H9 (cell line): ENCODE results near the gene FAAH. TPM values are rescaled to one million over a fixed set of nuclear protein-coding genes. Genes with fewer than 3 reads are reported as not detected.

Experiments
- DNase-seq: peaks from one replicate; pipeline ENCODE4 v3.0.0-alpha.2; 2017
- H2AFZ ChIP-seq: one replicate; pipeline ENCODE4 v1.6.1; 2013; ENCODE audit warnings: mild to moderate bottlenecking, low read length, control low read depth, moderate library complexity
- H2AK5ac ChIP-seq: 2 replicates; pipeline ENCODE4 v1.6.1; 2013; ENCODE audit warnings: low read length, control low read depth, mixed read lengths; ENCODE audit not compliant: insufficient read length
- H2BK120ac ChIP-seq: one replicate; pipeline ENCODE4 v1.6.1; 2013; ENCODE audit warnings: low read depth, mild to moderate bottlenecking, low read length, control low read depth, inconsistent platforms; ENCODE audit not compliant: poor library complexity, severe bottlenecking
- H2BK12ac ChIP-seq: 2 replicates; pipeline ENCODE4 v1.6.1; 2013; ENCODE audit warnings: low read length, control low read depth, mixed read lengths, low read depth; ENCODE audit not compliant: insufficient read length
- H2BK15ac ChIP-seq: 2 replicates; pipeline ENCODE4 v1.6.1; 2013; ENCODE audit warnings: low read depth, low read length, control low read depth
- H2BK20ac ChIP-seq: one replicate; pipeline ENCODE4 v1.6.1; 2013; ENCODE audit warnings: low read depth, mild to moderate bottlenecking, low read length, control low read depth, inconsistent platforms; ENCODE audit not compliant: poor library complexity, severe bottlenecking
- H2BK5ac ChIP-seq: 2 replicates; pipeline ENCODE4 v1.6.1; 2013; ENCODE audit warnings: low read length, control low read depth, mixed read lengths; ENCODE audit not compliant: insufficient read length
- H3K14ac ChIP-seq: 2 replicates; pipeline ENCODE4 v1.6.1; 2013; ENCODE audit warnings: low read length, control low read depth; ENCODE audit not compliant: insufficient read depth
- H3K18ac ChIP-seq: 2 replicates; pipeline ENCODE4 v1.6.1; 2013; ENCODE audit warnings: low read depth, mild to moderate bottlenecking, mixed read lengths, low read length, control low read depth; ENCODE audit not compliant: insufficient read length
- H3K23ac ChIP-seq: 2 replicates; pipeline ENCODE4 v1.6.1; 2013; ENCODE audit warnings: low read length, control low read depth, mixed read lengths, low read depth; ENCODE audit not compliant: insufficient read length
- H3K23me2 ChIP-seq: 2 replicates; pipeline ENCODE4 v1.6.1; 2013; ENCODE audit warnings: low read depth, mild to moderate bottlenecking, mixed read lengths, low read length, control low read depth; ENCODE audit not compliant: insufficient read length, poor library complexity, severe bottlenecking
- H3K27ac ChIP-seq: 2 replicates; pipeline ENCODE4 v1.5.1; 2013; ENCODE audit warnings: low read length, control low read depth, mixed read lengths, low read depth; ENCODE audit not compliant: insufficient read length
- H3K27me3 ChIP-seq: 2 replicates; pipeline ENCODE4 v1.6.1; 2013; ENCODE audit warnings: low read length, control low read depth, inconsistent platforms; ENCODE audit not compliant: insufficient read depth
- H3K4ac ChIP-seq: 2 replicates; pipeline ENCODE4 v1.6.1; 2013; ENCODE audit warnings: low read depth, mild to moderate bottlenecking, control low read depth, inconsistent platforms, low read length, moderate library complexity
- H3K4me1 ChIP-seq: 2 replicates; pipeline ENCODE4 v1.6.1; 2013; ENCODE audit warnings: low read length, control low read depth, inconsistent platforms; ENCODE audit not compliant: insufficient read depth
- H3K4me2 ChIP-seq: 2 replicates; pipeline ENCODE4 v1.6.1; 2013; ENCODE audit warnings: low read length, control low read depth, mixed read lengths; ENCODE audit not compliant: insufficient read length, insufficient read depth
- H3K56ac ChIP-seq: 2 replicates; pipeline ENCODE4 v1.6.1; 2013; ENCODE audit warnings: low read depth, mild to moderate bottlenecking, mixed read lengths, low read length, control low read depth; ENCODE audit not compliant: insufficient read length
- H3K79me1 ChIP-seq: 2 replicates; pipeline ENCODE4 v1.6.1; 2013; ENCODE audit warnings: low read depth, mild to moderate bottlenecking, moderate library complexity, low read length, control low read depth, inconsistent platforms; ENCODE audit not compliant: insufficient read depth, poor library complexity, severe bottlenecking
- H3K79me2 ChIP-seq: 2 replicates; pipeline ENCODE4 v1.6.1; 2013; ENCODE audit warnings: low read length, control low read depth, inconsistent platforms; ENCODE audit not compliant: insufficient read depth
- H3K9ac ChIP-seq: 2 replicates; pipeline ENCODE4 v1.6.1; 2013; ENCODE audit warnings: low read length, control low read depth, mixed read lengths; ENCODE audit not compliant: insufficient read length; ENCODE audit errors: extremely low read depth
- H3K9me3 ChIP-seq: one replicate; pipeline ENCODE4 v1.6.1; 2013; ENCODE audit warnings: low read depth, low read length, inconsistent platforms; ENCODE audit not compliant: control insufficient read depth
- H3T11ph ChIP-seq: one replicate; pipeline ENCODE4 v1.6.1; 2013; ENCODE audit warnings: mild to moderate bottlenecking, low read length, control low read depth, inconsistent platforms
- H4K20me1 ChIP-seq: one replicate; pipeline ENCODE4 v1.6.1; 2013; ENCODE audit not compliant: control insufficient read depth, insufficient read length, insufficient read depth
- H4K5ac ChIP-seq: 2 replicates; pipeline ENCODE4 v1.6.1; 2013; ENCODE audit warnings: low read depth, mild to moderate bottlenecking, mixed read lengths, low read length, control low read depth; ENCODE audit not compliant: insufficient read length
- H4K8ac ChIP-seq: replicated peaks from 2 replicates; pipeline ENCODE4 v1.6.1; 2013; ENCODE audit warnings: low read length, control low read depth, mixed read lengths, low read depth; ENCODE audit not compliant: insufficient read length
- H4K91ac ChIP-seq: 2 replicates; pipeline ENCODE4 v1.6.1; 2013; ENCODE audit warnings: low read depth, mild to moderate bottlenecking, moderate library complexity, mixed read lengths, low read length, control low read depth; ENCODE audit not compliant: insufficient read length
- H3K27ac Mint-ChIP-seq, 3 experiments: 2 replicates in 2 of 3; 3 replicates in 1 of 3; pipeline ENCODE4 v1.8.0; 2020 to 2021; ENCODE audit warnings: mixed read lengths in 3 of 3, mild to moderate bottlenecking in 1 of 3, moderate library complexity in 1 of 3
- H3K27me3 Mint-ChIP-seq: 2 replicates; pipeline ENCODE4 v1.8.0; 2021; ENCODE audit warnings: low read depth, mild to moderate bottlenecking, moderate library complexity, mixed read lengths
- H3K36me3 Mint-ChIP-seq, 3 experiments: 2 replicates in 2 of 3; 3 replicates in 1 of 3; pipeline ENCODE4 v1.8.0; 2020 to 2021; ENCODE audit warnings: low read depth in 3 of 3, mixed read lengths in 3 of 3; ENCODE audit not compliant: insufficient read depth in 1 of 3
- H3K4me1 Mint-ChIP-seq, 2 experiments: 2 replicates each; pipeline ENCODE4 v1.8.0; 2020; ENCODE audit warnings: mixed read lengths in 2 of 2
- H3K4me3 Mint-ChIP-seq, 2 experiments: 2 replicates in 1 of 2; 3 replicates in 1 of 2; pipeline ENCODE4 v1.8.0; 2020 to 2021; ENCODE audit warnings: mild to moderate bottlenecking in 2 of 2, mixed read lengths in 2 of 2, moderate library complexity in 1 of 2
- H3K9me3 Mint-ChIP-seq, 2 experiments: 2 replicates in 1 of 2; 3 replicates in 1 of 2; pipeline ENCODE4 v1.8.0; 2020; ENCODE audit warnings: mild to moderate bottlenecking in 2 of 2, mixed read lengths in 2 of 2, moderate library complexity in 1 of 2
- WGBS: extraction: QIAGEN DNeasy Blood & Tissue Kit; methylation state at CpG from one replicate; pipeline ENCODE4 v1.1.7; 2013; ENCODE audit warnings: missing lambda C conversion rate, low lambda C conversion rate, mixed read lengths; ENCODE audit not compliant: insufficient read length; ENCODE audit errors: extremely low coverage; 5-methylcytosine and 5-hydroxymethylcytosine counted together
- total RNA-seq: library from RNA; stranded (reverse); gene quantifications from 2 replicates; pipeline ENCODE4 v1.2.1, GENCODE V29; 2021
- TF ChIP-seq, protein P1 (sequence below): fragments of 200-600 bp; sonication (generic); conservative IDR thresholded peaks from 3 replicates; pipeline ENCODE4 v1.8.0; 2021; ENCODE audit warnings: antibody characterized with exemption, mild to moderate bottlenecking

The FAAH gene
- total RNA-seq, 1 experiment from 2014 or later: 18.9 TPM

DNA sequence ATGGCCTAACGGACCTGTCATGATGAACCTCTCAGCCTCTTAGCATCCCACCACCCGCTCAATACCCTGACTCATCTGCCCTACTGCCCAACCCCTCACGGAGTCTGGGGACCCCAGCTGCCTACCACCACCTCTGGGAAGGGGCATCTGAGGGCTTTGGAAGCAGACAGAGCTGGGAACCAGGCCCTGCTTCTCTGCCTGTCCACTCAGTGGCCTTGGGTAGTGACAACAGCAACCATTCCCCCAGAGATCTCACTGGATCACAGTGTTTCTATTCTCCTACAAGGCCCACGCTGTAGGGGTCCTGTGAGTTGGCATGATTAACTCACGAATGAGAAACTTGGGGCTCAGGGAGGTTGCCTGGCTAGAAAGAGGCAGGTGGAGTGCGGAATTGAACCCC lies 63.1 kb downstream of the FAAH start:
- Histone ChIP-seq H3K23ac (no peak overlapping the region), H2BK15ac (no peak overlapping the region), H2AFZ (no peak overlapping the region), H3K79me1 (no peaks in the 10 kb centered on the region), H3K4ac (no peak overlapping the region), H3K23me2 (no peaks in the 10 kb centered on the region), H3K9ac (no peak overlapping the region), H3K14ac (no peak overlapping the region), H4K91ac (no peak overlapping the region), H3T11ph (no peak overlapping the region), H2BK5ac (no peak overlapping the region), H3K4me1 (peaks cover 2% of the 10 kb centered on the region; the same call in 1 of the 2 replicates), H4K5ac (no peak overlapping the region), H3K79me2 (no peaks in the 10 kb centered on the region), H3K27me3 (peaks cover 6% of the 10 kb centered on the region; the same call in 1 of the 2 replicates), H2AK5ac (no peak overlapping the region), H3K56ac (no peak overlapping the region), H2BK20ac (no peak overlapping the region), H2BK12ac (no peak overlapping the region), H3K18ac (no peak overlapping the region), H3K27ac (no peak overlapping the region), H2BK120ac (no peak overlapping the region), H4K20me1 (no peaks in the 10 kb centered on the region), H4K8ac (no peak overlapping the region), H3K4me2 (no peak overlapping the region), H3K9me3 (no peaks in the 10 kb centered on the region)
- Mint-ChIP-seq H3K4me3 (no peak overlapping the region), H3K36me3 (no peaks in the 10 kb centered on the region), H3K4me1 (peaks cover 34 to 65% of the 10 kb centered on the region in 2 experiments), H3K27ac (no peak overlapping the region), H3K9me3 (peaks cover 0 to 3% of the 10 kb centered on the region in 2 experiments; a peak in 2 of 5 replicates), H3K27me3 (peaks cover 98% of the 10 kb centered on the region)
- TF ChIP-seq, protein P1, sequence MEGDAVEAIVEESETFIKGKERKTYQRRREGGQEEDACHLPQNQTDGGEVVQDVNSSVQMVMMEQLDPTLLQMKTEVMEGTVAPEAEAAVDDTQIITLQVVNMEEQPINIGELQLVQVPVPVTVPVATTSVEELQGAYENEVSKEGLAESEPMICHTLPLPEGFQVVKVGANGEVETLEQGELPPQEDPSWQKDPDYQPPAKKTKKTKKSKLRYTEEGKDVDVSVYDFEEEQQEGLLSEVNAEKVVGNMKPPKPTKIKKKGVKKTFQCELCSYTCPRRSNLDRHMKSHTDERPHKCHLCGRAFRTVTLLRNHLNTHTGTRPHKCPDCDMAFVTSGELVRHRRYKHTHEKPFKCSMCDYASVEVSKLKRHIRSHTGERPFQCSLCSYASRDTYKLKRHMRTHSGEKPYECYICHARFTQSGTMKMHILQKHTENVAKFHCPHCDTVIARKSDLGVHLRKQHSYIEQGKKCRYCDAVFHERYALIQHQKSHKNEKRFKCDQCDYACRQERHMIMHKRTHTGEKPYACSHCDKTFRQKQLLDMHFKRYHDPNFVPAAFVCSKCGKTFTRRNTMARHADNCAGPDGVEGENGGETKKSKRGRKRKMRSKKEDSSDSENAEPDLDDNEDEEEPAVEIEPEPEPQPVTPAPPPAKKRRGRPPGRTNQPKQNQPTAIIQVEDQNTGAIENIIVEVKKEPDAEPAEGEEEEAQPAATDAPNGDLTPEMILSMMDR: no peak
- no CpG with 5 or more reads among the region's 6 CpGs for WGBS
- no peak for DNase-seq
